AG20443 (cell line): Measurements from ENCODE around the gene HCRT.

ENCODE experiments used
- DNase-seq: peaks from one replicate; pipeline ENCODE4 v3.0.0; 2012; ENCODE audit warnings: low spot score, mixed read lengths

Gene HCRT

DNA sequence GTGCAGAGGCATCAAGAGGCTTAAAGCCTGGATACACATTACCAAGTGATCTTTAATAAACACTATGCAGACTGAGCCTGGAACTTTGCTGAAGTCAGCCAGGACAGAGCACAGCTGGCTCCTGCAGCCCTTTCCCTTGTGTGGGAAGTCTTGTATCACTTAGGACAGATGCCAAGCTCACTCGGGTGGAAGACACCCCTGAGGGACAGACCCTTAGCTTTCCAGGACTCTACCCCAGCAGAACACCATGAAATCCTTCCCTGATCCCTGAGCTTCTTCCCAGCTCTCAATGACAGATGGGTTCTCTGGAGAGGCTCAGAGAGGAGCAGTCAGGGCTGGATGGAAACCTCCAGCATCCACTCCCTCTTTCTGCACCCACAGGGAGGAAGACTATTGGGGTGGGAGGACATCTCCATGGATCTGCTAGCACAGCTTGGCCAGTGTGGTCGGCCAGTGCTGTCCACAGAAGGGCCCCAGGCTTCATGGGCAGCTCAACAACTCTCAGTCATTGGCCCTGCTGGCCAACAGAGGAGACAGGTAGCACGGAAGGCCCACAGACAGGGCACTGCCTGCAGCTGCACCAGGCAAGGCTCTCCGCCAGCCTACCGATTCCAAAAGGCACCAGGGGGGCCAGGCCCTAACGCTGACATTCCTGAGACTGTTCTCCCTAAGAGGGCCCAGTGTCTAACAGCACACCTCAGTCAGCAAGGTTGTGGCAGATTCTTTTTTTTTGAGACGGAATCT, 46.3 kb downstream of the HCRT start:
- no peak for DNase-seq

DNA sequence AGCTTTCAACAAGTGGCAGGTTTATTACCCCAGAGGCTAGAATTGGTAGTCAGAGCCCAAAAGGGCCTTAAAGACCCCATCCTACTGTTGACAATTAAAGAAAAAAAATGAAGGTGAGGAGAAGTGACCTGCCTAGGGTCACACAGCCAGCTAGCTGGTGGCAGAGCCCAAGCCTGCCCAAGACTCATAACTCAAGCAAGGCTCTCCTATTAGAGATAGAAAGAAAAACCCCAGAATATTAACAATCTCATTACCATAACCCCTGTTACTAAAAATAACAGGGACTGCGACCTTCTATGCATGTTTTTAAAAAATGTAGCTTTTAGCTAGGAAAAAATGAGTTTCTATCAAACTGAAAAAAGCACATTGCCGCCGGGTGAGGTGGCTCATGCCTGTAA, 48.6 kb downstream of the HCRT start:
- no peak for DNase-seq

DNA sequence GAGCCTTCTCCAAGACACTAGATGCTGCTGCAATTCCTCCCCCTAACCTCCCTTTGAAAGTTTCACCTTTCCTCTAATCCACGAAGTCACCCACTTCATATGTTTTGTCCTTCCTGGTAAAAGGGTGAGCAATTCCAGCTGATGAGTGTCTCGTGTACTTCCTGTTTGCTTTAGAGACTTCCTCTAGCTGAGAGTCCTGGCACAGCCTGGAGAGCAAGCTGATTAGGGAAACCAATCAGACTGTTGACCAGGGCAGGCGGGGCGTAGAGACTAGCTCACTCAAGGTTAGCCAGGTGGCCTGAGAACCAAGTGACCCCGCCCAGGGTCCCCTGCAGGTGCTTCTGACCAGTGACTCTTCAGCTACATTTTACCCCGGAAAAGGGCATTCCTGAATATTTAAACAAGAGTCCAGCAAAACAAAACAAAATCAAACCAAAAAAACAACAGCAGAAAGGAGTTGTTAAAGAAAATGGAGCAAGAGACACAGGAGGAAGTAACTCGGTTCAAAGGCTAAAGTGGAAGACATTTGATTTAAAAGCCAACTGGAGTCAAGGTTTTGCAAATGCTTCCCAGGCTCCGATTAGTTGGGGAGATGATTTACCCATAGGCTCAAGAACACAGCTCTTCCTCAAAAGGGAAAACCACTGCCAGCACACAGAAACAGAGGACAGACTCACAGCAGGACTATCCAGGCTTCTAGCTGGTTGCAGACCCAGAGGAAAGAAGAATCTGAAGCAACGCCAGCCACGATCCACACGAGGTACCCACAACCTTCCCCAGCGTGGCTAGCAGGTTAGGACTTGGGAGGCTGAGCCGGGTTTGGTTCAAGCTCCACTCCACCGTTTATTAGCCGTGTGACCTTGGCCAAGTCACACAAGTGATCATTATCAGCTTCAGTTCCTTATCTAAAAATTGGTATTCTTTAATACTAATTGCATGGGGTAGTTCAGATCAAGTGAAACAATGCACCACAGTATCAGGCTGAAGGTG, 49.3 kb downstream of the HCRT start:
- no peak for DNase-seq

DNA sequence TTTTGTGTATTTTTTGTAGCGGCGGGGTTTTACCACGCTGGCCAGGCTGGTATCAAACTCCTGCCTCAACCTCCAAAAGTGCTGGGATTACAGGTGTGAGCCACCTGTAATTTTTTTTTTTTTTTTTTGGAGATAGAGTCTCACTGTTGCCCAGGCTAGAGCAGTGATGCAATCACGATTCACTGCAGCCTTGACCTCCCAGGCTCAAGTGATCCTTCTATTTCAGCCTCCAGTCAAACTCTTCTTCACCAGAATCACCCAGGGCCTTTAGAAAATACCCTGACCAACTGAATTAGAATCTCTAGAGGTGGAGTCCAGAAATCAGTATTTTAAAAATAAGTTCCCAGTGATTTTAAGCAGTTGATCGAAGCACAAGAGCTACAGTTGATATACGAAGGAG, 50.1 kb downstream of the HCRT start:
- no peak for DNase-seq
